Ishikawa (cell line): Measurements from ENCODE around the gene BRD3.

ENCODE experiments used
- CEBPB ChIP-seq: IDR thresholded peaks from 2 replicates; pipeline ENCODE4 v1.6.1; 2012
- RAD21 ChIP-seq: IDR thresholded peaks from 2 replicates; pipeline ENCODE4 v1.6.1; 2012; ENCODE audit warnings: low read depth
- TAF1 ChIP-seq: IDR thresholded peaks from 2 replicates; pipeline ENCODE4 v1.6.1; 2012; ENCODE audit warnings: low read depth, mild to moderate bottlenecking
- YY1 ChIP-seq: IDR thresholded peaks from 2 replicates; pipeline ENCODE4 v1.6.1; 2012; ENCODE audit warnings: low read depth

DNA sequence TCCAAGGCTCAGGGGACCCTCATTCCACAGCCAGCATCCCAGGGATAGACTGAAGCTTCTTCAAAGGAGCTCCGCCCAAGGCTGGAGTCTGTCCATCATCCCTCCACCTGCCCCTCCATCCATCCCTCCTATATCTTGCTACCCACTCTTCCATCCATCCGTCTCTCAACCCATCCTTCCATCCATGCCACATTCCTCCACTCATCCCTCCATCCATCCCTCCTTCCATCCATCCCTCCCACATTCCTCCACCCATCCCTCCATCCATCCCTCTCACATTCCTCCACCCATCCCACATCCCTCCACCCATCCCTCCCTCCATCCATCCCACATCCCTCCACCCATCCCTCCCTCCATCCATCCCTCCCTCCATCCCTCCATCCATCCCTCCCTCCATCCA lies 70.2 kb downstream of the BRD3 start:
- TF ChIP-seq TAF1 = no peak
- no peak for TF ChIP-seq CEBPB
- TF ChIP-seq RAD21 = no peak
- no peak for TF ChIP-seq YY1
